Measurements from ENCODE around the gene RBMY1A1.
"Not testable (repeated sequence)": the region's sequence is repeated elsewhere in the genome, so short reads cannot be mapped to it uniquely, and the experiment has no call there.

The RBMY1A1 gene

DNA sequence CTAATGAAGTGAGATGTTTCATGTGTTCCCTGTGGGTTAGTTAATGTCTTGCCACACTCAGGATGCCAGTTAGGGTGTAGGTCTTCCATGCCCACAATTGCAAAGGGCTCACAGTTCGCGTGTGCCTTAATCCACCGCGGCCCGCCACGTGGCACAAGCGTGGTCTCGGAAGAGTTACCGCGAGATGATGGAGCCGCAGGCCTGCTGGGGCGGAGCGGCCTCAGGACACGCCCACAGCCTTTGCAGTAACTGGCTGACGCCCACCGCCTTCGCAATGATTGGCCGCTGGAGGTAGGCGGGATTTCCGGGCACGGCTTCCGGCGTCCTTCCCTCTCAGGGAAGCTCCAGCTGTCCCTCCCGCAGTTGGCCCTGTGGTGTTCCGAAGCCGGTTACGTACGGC lies at the start of gene RBMY1A1:
Gene RBMY1A1 (plus strand): TSS at position 301 of the 400 bp plus-strand sequence. CDS start 2,013 bp downstream, outside the sequence.
- DNase-seq (ENCODE audit: low read depth); H3K4me3 ChIP-seq (ENCODE audit: low read length): not testable (repeated sequence)

DNA sequence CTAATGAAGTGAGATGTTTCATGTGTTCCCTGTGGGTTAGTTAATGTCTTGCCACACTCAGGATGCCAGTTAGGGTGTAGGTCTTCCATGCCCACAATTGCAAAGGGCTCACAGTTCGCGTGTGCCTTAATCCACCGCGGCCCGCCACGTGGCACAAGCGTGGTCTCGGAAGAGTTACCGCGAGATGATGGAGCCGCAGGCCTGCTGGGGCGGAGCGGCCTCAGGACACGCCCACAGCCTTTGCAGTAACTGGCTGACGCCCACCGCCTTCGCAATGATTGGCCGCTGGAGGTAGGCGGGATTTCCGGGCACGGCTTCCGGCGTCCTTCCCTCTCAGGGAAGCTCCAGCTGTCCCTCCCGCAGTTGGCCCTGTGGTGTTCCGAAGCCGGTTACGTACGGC lies 23.6 kb upstream of the RBMY1A1 start, which contains the start of gene RBMY1B:
Gene RBMY1B (plus strand): TSS at position 301 of the 400 bp plus-strand sequence. CDS start 2,013 bp downstream, outside the sequence.
- not testable (repeated sequence) for H3K4me3 ChIP-seq (ENCODE audit: low read length); DNase-seq (ENCODE audit: low read depth)

DNA sequence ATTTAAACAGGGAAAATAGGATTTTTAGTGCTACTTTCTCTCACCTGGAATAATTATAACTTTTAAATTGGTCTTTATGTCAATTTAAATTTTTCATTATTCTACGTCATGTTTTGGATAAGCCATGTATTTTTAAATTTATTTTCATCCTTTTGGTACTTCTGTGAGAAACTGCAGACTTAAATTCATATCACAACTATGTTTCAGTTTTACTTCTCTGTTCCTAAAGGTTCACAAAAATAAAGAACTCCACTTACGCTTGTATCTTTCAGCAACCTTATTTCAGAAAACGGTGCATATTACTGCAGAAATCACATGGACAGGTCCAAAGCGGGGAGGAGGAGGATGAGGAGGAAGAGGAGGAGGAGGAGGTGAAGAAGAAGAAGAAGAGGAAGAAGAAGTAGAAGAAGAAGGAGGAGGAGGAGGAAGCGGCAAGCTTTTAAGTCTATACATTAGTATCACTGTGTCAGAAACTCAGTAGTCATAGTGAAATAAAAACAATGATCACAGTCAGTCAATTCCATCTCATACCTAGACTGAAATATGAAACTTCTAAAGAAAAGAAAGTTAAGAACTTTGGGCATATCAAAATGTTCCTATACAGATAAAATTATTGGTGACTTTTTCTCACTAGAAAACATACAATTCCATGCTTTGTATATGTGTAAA lies 24.8 kb downstream of the RBMY1A1 start:
- DNase-seq (ENCODE audit: low read depth); H3K4me3 ChIP-seq (ENCODE audit: low read length): not testable (repeated sequence)

DNA sequence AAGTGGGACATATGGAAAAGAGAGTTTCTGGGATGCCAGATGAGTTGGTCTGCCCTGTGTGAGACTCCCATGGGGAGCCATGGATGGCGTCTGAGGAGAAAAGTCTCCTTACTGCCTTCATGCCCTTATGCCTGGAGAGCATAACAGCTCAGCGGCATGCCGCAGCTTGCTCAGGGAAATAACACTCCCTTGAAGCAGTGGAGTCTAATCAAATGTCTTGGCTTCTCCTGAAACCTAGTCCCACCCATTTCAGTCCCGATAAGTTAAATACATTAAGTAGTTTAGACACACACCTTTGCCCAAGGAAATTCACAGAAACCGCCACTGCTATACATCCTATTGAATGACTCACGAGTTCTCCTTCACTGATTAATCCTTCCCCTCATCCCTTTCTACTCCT lies 50.8 kb downstream of the RBMY1A1 start:
- DNase-seq (ENCODE audit: low read depth) = no peak
- TF ChIP-seq, protein P1, sequence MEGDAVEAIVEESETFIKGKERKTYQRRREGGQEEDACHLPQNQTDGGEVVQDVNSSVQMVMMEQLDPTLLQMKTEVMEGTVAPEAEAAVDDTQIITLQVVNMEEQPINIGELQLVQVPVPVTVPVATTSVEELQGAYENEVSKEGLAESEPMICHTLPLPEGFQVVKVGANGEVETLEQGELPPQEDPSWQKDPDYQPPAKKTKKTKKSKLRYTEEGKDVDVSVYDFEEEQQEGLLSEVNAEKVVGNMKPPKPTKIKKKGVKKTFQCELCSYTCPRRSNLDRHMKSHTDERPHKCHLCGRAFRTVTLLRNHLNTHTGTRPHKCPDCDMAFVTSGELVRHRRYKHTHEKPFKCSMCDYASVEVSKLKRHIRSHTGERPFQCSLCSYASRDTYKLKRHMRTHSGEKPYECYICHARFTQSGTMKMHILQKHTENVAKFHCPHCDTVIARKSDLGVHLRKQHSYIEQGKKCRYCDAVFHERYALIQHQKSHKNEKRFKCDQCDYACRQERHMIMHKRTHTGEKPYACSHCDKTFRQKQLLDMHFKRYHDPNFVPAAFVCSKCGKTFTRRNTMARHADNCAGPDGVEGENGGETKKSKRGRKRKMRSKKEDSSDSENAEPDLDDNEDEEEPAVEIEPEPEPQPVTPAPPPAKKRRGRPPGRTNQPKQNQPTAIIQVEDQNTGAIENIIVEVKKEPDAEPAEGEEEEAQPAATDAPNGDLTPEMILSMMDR (conservative IDR thresholded peaks at IDR 0.05; ENCODE audit: low read length) = no peak
- no peak overlapping the region for H3K4me3 ChIP-seq (ENCODE audit: low read length)

- DNase-seq (ENCODE audit: low read depth); H3K4me3 ChIP-seq (ENCODE audit: low read length): not testable (repeated sequence)
Measured at GRCh38 chrY:21586454-21586853, 51.8 kb downstream of the RBMY1A1 start.

DNA sequence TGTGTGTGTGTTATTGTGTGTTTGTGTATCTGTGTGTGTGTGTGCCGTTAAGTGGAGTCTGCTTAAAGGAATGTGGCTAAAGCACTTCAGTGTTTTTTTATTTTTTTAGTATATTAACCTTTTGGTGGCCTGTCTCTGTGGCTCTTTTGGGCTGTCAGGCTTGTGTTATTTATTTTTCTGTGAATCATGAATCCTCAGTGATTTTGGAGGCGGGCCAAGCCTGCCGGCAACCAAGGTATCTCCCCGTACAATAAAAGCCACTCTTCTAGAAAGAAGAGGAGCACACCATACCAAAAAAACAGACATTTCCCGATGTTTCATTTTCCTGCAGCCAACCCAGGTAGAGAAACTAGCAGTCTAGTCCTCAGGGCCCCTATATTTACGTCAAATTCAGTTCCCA lies 57.4 kb downstream of the RBMY1A1 start:
- TF ChIP-seq, protein P1 (conservative IDR thresholded peaks at IDR 0.05; ENCODE audit: low read length) = no peak
- no peak overlapping the region for H3K4me3 ChIP-seq (ENCODE audit: low read length)
- no peak for DNase-seq (ENCODE audit: low read depth)

- not testable (repeated sequence) for H3K4me3 ChIP-seq (ENCODE audit: low read length); DNase-seq (ENCODE audit: low read depth)
Measured at GRCh38 chrY:21596287-21596686, 61.6 kb downstream of the RBMY1A1 start.
